GM13976 (cell line): ENCODE results near the gene PCGF3.
"Not testable (repeated sequence)": the region's sequence is repeated elsewhere in the genome, so short reads cannot be mapped to it uniquely, and the experiment has no call there.

ENCODE experiments used
- DNase-seq: peaks from one replicate; pipeline ENCODE4 v3.0.0; 2012; ENCODE audit warnings: low spot score
- in situ Hi-C: fragments of 300-500 bp; cut with MboI; formaldehyde crosslinking; loops from one replicate; pipeline ENCODE4 v1.12.0; 2022; ENCODE audit warnings: low sequenced_read_pairs, mixed read lengths, inconsistent platforms; ENCODE audit not compliant: unreplicated experiment
- TF ChIP-seq, protein P1 (sequence below): IDR thresholded peaks from 2 replicates; pipeline ENCODE4 v1.5.1; 2012; ENCODE audit warnings: borderline replicate concordance, mild to moderate bottlenecking; ENCODE audit not compliant: insufficient read depth; ENCODE audit errors: extremely low read depth, missing control alignments, control extremely low read depth

The PCGF3 gene

DNA sequence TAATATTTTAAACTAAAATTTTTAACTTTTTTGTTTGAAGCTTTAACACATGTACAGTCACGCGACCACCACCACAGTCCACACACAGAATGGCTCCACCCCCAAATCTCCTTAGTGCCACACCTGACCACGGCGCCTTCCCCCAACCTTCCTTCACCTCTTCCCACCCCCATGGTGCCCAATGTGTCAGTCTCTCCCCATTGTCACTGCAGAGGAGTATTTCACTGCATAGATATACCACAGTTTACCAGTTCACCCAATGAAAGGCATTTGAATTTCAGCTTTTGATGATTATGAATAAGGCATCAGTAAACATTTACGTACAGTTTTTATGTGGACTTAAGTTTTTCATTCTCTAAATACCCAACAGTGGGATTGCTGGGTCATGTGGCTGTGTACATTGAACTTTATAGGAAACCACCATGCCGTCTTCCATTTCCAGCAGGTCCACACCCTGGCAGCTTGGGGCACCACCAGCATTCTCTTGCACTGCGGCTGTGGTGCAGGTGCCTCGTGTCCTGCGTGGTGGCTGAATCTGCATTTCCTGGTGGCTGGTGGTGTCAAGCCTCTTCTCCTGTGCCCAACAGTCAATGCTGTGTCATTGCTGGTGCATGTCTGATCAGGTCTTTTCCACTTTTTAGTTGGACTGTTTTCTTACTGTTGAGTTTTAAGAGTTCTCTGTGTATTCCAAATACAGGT is 71.3 kb downstream of the PCGF3 start:
- in situ Hi-C loops, result no loop called here
- no peak for DNase-seq
- TF ChIP-seq, protein P1, sequence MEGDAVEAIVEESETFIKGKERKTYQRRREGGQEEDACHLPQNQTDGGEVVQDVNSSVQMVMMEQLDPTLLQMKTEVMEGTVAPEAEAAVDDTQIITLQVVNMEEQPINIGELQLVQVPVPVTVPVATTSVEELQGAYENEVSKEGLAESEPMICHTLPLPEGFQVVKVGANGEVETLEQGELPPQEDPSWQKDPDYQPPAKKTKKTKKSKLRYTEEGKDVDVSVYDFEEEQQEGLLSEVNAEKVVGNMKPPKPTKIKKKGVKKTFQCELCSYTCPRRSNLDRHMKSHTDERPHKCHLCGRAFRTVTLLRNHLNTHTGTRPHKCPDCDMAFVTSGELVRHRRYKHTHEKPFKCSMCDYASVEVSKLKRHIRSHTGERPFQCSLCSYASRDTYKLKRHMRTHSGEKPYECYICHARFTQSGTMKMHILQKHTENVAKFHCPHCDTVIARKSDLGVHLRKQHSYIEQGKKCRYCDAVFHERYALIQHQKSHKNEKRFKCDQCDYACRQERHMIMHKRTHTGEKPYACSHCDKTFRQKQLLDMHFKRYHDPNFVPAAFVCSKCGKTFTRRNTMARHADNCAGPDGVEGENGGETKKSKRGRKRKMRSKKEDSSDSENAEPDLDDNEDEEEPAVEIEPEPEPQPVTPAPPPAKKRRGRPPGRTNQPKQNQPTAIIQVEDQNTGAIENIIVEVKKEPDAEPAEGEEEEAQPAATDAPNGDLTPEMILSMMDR, result no peak

DNA sequence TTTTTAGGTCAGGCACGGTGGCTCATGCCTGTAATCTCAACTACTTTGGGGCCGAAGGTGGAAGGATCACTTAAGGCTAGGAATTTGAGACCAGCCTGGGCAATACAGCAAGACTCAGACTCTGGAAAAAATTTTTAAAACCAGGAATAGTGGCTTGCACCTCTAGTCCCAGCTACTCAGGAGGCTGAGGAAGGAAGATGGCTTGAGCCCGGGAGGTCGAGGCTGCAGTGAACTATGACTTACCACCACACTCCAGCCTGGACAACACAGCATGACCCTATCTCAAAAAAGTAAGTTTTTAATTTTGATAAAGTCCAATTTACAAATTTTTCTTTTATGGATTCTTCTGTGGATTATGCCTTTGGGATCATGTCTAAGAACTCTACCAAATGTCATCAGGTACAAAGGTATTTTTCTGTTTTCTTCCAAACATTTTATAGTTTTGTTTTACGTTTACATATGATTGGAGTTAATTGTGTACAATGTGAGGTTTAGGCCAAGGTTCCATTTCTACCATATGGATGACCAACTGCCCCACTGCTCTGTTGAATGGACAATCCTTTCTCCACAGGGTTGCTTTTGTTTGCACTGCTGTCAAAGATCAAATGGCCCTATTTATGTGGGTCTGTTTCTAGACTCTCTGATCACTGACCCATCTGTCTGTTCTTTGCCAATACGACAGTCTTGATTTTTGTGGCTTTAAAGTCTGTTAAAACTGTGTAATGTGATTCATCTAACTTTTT is 72.1 kb downstream of the PCGF3 start:
- TF ChIP-seq, protein P1, result no peak
- no peak for DNase-seq
- in situ Hi-C loops, result no loop called here

DNA sequence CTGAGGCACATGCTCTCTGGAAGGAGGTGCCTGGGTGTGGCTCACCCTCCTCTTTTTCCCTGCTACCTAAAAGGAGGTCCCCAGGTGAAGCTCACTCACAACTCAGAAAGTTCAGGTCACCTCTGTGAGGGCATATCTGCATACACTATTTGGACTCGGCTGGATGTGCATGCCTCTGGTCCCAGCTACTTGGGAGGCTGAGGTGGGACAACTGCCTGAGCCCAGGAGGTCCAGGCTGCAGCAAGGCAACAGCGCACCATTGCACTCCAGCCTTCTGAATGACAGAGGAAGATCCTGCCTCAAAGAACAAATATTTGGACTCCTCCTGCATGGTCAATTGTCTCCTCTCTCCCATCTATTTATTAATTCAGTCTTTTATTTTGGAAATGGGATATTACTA is 73.9 kb downstream of the PCGF3 start:
- TF ChIP-seq, protein P1, result no peak
- no peak for DNase-seq
- in situ Hi-C loops, result no loop called here

DNA sequence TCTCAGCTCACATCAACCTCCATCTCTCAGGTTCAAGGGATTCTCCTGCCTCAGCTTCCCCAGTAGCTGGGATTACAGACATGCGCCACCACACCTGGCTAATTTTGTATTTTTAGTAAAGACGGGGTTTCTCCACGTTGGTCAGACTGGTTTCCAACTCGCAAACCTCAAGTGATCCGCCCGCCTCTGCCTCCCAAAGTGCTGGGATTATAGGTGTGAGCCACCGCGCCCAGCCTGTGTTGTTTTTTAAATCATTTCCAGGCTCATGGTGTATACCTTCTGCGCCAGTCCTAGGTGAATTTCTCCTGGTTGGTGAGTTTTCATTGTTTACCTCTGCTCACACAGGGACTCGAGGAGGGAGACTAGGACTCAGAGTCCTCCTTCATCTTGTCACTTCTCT is 74.6 kb downstream of the PCGF3 start:
- DNase-seq, in situ Hi-C loops: not testable (repeated sequence)

DNA sequence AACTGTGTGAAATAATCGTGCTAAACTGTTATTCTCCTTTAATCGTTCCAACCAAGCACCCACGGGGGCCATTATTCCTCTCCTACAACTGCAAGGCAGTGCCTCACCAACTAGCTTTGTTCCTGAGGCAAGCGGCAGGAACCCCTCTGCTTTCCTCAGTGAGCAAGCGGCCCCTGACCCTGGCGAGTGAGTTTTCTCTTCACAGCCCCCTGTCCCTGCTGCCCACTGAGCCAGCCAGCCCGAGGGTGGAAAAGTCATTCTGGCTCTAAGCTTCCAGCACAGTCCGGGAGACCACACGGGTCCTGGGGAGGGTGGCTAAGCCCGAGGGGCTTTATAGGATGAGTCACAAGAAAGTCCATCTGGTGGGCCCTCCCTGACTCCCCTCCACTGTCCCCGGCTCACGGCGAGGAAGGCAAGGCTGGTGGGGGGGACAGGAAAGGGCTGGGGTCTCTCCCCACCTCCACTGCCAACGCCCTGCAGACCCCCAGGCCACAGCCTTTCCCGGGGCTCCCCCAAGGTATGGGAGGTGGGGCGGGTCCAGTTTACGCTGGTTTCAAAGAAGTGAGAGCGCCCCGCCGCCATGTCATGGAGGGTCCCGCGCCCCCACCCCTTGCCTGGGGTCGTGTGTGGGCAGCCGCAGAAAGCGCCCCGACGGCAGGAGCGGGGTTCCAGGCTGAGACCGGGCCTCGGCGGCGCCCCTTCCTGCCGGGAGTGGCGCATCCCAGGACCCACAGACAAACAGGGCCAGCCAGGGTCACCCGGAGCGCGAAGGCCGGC is 75.3 kb downstream of the PCGF3 start:
- DNase-seq, result no peak
- in situ Hi-C loops, result no loop called here
- TF ChIP-seq, protein P1, result no peak

DNA sequence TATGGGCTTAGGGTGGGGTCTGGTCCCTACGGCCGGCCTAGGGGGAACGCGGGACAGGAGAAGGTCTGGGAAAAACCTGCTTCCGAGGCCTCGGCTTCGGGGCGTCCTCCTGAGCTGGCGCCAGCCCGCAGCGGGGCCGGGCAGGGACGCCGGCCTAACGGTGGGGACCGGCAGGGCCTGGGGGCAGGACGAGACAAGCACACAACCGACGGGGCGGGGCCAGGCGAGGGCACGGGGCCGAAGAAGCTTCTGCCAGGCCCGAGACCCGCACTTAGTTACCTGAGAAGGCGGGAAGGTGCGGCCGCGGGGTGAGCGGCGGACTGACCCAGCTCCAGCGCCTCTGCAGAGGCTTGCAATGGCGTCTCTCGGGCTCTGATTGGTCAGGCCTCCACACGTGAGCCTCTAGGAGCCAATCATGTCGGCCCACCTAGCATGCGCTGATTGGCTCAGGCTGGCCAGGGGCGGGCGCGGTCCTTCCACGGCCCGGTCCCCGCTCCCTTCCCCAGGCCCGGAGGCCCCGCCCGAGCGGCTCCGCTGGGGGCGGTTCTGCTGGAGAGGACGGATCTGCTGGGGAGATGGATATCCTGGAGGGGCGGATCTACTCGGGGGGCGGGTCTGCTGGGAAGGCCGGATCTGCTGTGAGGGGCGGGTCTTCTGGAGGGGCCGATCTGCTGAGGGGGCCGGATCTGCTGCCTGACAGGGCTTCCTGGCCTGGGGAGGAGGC is 76.0 kb downstream of the PCGF3 start:
- TF ChIP-seq, protein P1, result no peak
- peak; percentile 99 for DNase-seq
- in situ Hi-C loops, result no loop called here
